ENCODE results near the gene FGF14.

The FGF14 gene

DNA sequence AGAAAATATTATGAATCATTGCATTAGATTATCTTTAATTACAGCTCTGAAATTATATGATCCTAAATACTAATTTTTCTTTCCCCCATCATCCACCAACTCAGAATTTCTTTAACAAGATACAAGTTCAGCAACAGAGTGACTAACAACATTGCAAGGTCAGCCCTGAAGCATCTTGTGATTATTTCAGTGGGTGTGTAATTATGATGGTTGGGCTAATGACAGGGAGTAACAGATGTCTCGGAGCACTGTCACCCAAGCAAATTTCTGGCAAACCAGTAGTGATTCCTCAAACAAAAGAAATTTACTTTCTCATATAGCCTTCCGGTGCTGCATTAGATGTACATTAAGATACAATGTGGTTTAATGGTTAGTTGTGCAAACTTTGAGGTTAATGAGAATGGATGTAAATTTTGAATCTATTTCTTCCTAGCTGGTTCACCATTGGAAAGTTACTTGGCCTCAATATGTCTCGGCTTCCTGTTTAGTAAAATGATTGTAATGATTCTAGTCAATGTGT is 710.4 kb downstream of the FGF14 start:
- TF ChIP-seq EZH2phosphoT487 (conservative IDR thresholded peaks at IDR 0.05; ENCODE audit: low read length) (no peak), CTCF (IDR thresholded peaks at IDR 0.05; ENCODE audit: insufficient read depth, low read length, poor library complexity, severe bottlenecking) (no peak)

DNA sequence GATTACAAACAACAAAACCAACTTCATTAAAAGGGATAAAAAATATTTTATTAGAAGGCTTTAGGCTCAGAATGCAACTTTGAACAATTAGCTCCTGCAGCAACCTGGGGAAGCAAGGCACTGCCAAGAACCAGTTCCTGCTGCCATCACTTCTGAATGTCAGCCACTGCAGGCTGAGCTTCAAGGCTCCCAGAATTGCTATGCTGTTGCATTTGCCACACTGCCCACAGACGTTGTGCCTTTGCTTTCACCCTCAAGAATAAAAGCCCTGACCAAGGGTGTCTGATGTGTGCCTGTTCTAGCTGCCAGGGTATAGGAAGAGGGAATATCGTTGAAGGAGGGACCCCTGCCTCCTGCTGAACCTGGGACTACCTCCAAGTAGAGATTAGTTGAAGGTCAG is 711.0 kb downstream of the FGF14 start:
- Histone ChIP-seq H3K9me2 (replicated peaks; ENCODE audit: insufficient read depth, low read length) (no peaks in the 10 kb centered on the region), H3K9ac (ENCODE audit: low read length) (no peak overlapping the region), H3K4me2 (ENCODE audit: low read depth, low read length, poor library complexity, severe bottlenecking) (no peak overlapping the region), H3K9me3 (ENCODE audit: insufficient read depth, low read length) (no peaks in the 10 kb centered on the region), H3F3A (ENCODE audit: insufficient read depth) (no peaks in the 10 kb centered on the region), H3K4me3 (ENCODE audit: insufficient read depth, low read length, poor library complexity, severe bottlenecking) (no peak overlapping the region), H3K27me3 (ENCODE audit: low read length) (no peaks in the 10 kb centered on the region), H3K79me2 (ENCODE audit: insufficient read depth, low read length) (no peaks in the 10 kb centered on the region), H2AFZ (ENCODE audit: low read depth, low read length, severe bottlenecking) (no peak overlapping the region), H3K27ac (ENCODE audit: low read depth, low read length) (no peak overlapping the region), H3K36me3 (ENCODE audit: low read length) (no peaks in the 10 kb centered on the region), H4K20me1 (ENCODE audit: low read depth, low read length) (no peaks in the 10 kb centered on the region)
- TF ChIP-seq EZH2phosphoT487 (conservative IDR thresholded peaks at IDR 0.05; ENCODE audit: low read length) = no peak

More for the DNA sequence above, 710.4 kb downstream of the FGF14 start:
- Histone ChIP-seq H3K9me3 (ENCODE audit: insufficient read depth, low read length) (no peaks in the 10 kb centered on the region), H3K9me2 (replicated peaks; ENCODE audit: insufficient read depth, low read length) (no peaks in the 10 kb centered on the region), H3F3A (ENCODE audit: insufficient read depth) (no peaks in the 10 kb centered on the region), H3K79me2 (ENCODE audit: insufficient read depth, low read length) (no peaks in the 10 kb centered on the region), H3K27me3 (ENCODE audit: low read length) (no peaks in the 10 kb centered on the region), H3K27ac (ENCODE audit: low read depth, low read length) (no peak overlapping the region), H3K9ac (ENCODE audit: low read length) (no peak overlapping the region), H3K4me3 (ENCODE audit: insufficient read depth, low read length, poor library complexity, severe bottlenecking) (no peak overlapping the region), H3K4me2 (ENCODE audit: low read depth, low read length, poor library complexity, severe bottlenecking) (no peak overlapping the region), H2AFZ (ENCODE audit: low read depth, low read length, severe bottlenecking) (no peak overlapping the region), H3K36me3 (ENCODE audit: low read length) (no peaks in the 10 kb centered on the region), H4K20me1 (ENCODE audit: low read depth, low read length) (no peaks in the 10 kb centered on the region)

DNA sequence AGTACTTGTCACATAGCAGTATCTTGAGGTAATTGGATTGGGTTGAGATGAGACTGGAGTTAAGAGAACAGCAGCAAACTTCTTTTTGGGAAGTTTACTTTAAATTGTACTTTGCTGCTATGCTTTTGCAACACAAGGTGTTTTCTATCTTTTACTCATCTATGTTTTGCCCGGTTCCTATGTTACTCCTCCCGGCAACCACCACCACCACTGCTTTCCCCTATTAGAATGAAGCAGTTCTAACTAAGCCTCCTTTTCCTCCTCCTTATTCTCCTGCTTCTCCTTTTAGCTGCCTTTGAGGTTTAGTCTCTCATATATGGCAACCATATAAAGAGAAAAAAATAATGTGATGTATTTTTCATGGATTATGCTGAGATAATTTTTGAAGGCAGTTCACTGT is 715.8 kb downstream of the FGF14 start:
- H3K9me3 ChIP-seq (ENCODE audit: insufficient read depth, low read length) = no peaks in the 10 kb centered on the region

More for the DNA sequence above, 715.8 kb downstream of the FGF14 start:
- no peaks in the 10 kb centered on the region for H3K79me2 ChIP-seq (ENCODE audit: insufficient read depth, low read length)
- no peaks in the 10 kb centered on the region for H3K36me3 ChIP-seq (ENCODE audit: low read length)
- H4K20me1 ChIP-seq (ENCODE audit: low read depth, low read length) = no peaks in the 10 kb centered on the region
- H3K9me2 ChIP-seq (replicated peaks; ENCODE audit: insufficient read depth, low read length) = no peaks in the 10 kb centered on the region
- H2AFZ ChIP-seq (ENCODE audit: low read depth, low read length, severe bottlenecking) = no peak overlapping the region
- TF ChIP-seq CTCF (IDR thresholded peaks at IDR 0.05; ENCODE audit: insufficient read depth, low read length, poor library complexity, severe bottlenecking) = no peak
- TF ChIP-seq EZH2phosphoT487 (conservative IDR thresholded peaks at IDR 0.05; ENCODE audit: low read length) = no peak
- no peak overlapping the region for H3K27ac ChIP-seq (ENCODE audit: low read depth, low read length)
- no peak overlapping the region for H3K9ac ChIP-seq (ENCODE audit: low read length)
- no peak overlapping the region for H3K4me2 ChIP-seq (ENCODE audit: low read depth, low read length, poor library complexity, severe bottlenecking)
- no peaks in the 10 kb centered on the region for H3F3A ChIP-seq (ENCODE audit: insufficient read depth)
- no peaks in the 10 kb centered on the region for H3K27me3 ChIP-seq (ENCODE audit: low read length)
- H3K4me3 ChIP-seq (ENCODE audit: insufficient read depth, low read length, poor library complexity, severe bottlenecking) = no peak overlapping the region
